HepG2 (cell line): ENCODE measurements around the gene HAUS5. TPM values are rescaled to one million over a fixed set of nuclear protein-coding genes. Genes with fewer than 3 reads are reported as not detected.

ENCODE experiments used
- ATAC-seq: fragments of 200-7000 bp; cut with Tn5 transposase; 3 replicates; pipeline ENCODE4 v1.9.1; 2020; ENCODE audit warnings: mild to moderate bottlenecking, moderate library complexity
- BruUV-seq: library from RNA; stranded (reverse); fragments of 400-500 nt; replicated peaks from 2 replicates; lab custom pipeline; 2021; lab: Mats Ljungman, UMichigan
- CTCF ChIA-PET: fragments of 300-600 bp; formaldehyde crosslinking; extraction: SDS; loops from one replicate; lab custom pipeline; 2021; ENCODE audit warnings: low total read pairs, inconsistent platforms, low intra/inter-chr PET ratio; lab: Yijun Ruan, JAX
- POLR2A ChIA-PET: fragments of 350-600 bp; sonication (Branson Sonifier 250); formaldehyde crosslinking; loops from one replicate; lab custom pipeline; 2020; ENCODE audit warnings: antibody characterized with exemption, inconsistent platforms; lab: Yijun Ruan, JAX
- DNase-seq: peaks from one replicate; pipeline ENCODE4 v3.0.0-alpha.2; 2015; ENCODE audit warnings: low spot score
- FAIRE-seq: peaks from 3 replicates; lab custom pipeline; 2011; peaks lifted over from hg19 to GRCh38; lab: Jason Lieb, UNC
- H2AFZ ChIP-seq: one replicate; pipeline ENCODE4 v1.6.1; 2011; ENCODE audit warnings: low read length, inconsistent platforms
- H3K27ac ChIP-seq: fragments of 300-600 bp; 3 replicates; pipeline ENCODE4 v1.8.0; 2011; ENCODE audit warnings: mixed run types, mild to moderate bottlenecking, mixed read lengths, low read length, inconsistent platforms; ENCODE audit not compliant: insufficient read depth; ENCODE audit errors: extremely low read length
- H3K27me3 ChIP-seq, 2 experiments: fragments of 200-600 bp in 1 of 2; 2 replicates in 1 of 2; 3 replicates in 1 of 2; pipeline versions ENCODE4 v1.6.0 to v1.8.0; 2011; ENCODE audit warnings: low read length in 2 of 2, mild to moderate bottlenecking in 2 of 2, moderate library complexity in 2 of 2, inconsistent platforms in 1 of 2; ENCODE audit not compliant: insufficient read depth in 2 of 2, control insufficient read depth in 1 of 2
- H3K36me3 ChIP-seq, 2 experiments: fragments of 200-600 bp in 1 of 2; replicated peaks in 1 of 2; 2 replicates in 1 of 2; 3 replicates in 1 of 2; pipeline versions ENCODE4 v1.5.1 to v1.8.0; 2011; ENCODE audit warnings: low read length in 2 of 2, inconsistent platforms in 1 of 2; ENCODE audit not compliant: insufficient read depth in 2 of 2, control insufficient read depth in 1 of 2
- H3K4me1 ChIP-seq: 2 replicates; pipeline ENCODE4 v1.5.1; 2012; ENCODE audit warnings: low read length, inconsistent platforms; ENCODE audit not compliant: insufficient read depth
- H3K4me2 ChIP-seq: 2 replicates; pipeline ENCODE4 v1.6.0; 2011; ENCODE audit warnings: low read depth, low read length, inconsistent platforms
- H3K4me3 ChIP-seq, 3 experiments: fragments of 200-600 bp in 1 of 3; sonication (generic), shearing (Covaris generic) in 1 of 3; replicated peaks in 1 of 3; 2 replicates each; pipeline ENCODE4 v1.5.1; 2011 to 2016; ENCODE audit warnings: low read length in 3 of 3, inconsistent platforms in 2 of 3, low read depth in 2 of 3, mild to moderate bottlenecking in 2 of 3, control low read depth in 1 of 3, mixed read lengths in 1 of 3; ENCODE audit not compliant: insufficient read depth in 1 of 3
- H3K79me2 ChIP-seq: one replicate; pipeline ENCODE4 v1.6.1; 2011; ENCODE audit warnings: low read length, inconsistent platforms; ENCODE audit not compliant: insufficient read depth
- H3K9ac ChIP-seq: 2 replicates; pipeline ENCODE4 v1.6.0; 2011; ENCODE audit warnings: mild to moderate bottlenecking, low read depth, low read length, inconsistent platforms; ENCODE audit not compliant: insufficient read depth
- H3K9me3 ChIP-seq: 2 replicates; pipeline ENCODE4 v1.5.1; 2012; ENCODE audit warnings: mild to moderate bottlenecking, low read length
- H4K20me1 ChIP-seq: 2 replicates; pipeline ENCODE4 v1.6.0; 2011; ENCODE audit warnings: inconsistent platforms, mild to moderate bottlenecking, low read length, moderate library complexity; ENCODE audit not compliant: insufficient read depth
- ATF1 ChIP-seq: IDR thresholded peaks from 2 replicates; pipeline ENCODE4 v1.6.1; 2016; ENCODE audit warnings: mild to moderate bottlenecking, control low read depth
- HIC2 ChIP-seq: sonication (generic); formaldehyde crosslinking; IDR thresholded peaks from 2 replicates; pipeline ENCODE4 v1.9.0; 2022; ENCODE audit warnings: low read depth, missing genetic modification reagents
- HOXA5 ChIP-seq: sonication (generic); formaldehyde crosslinking; IDR thresholded peaks from 2 replicates; pipeline ENCODE4 v1.4.0; 2020; ENCODE audit warnings: missing genetic modification reagents
- NR2F1 ChIP-seq, 2 experiments: fragments of 450-650 bp in 1 of 2; formaldehyde crosslinking in 1 of 2; IDR thresholded peaks; 2 replicates each; pipeline versions ENCODE4 v1.5.0 to v1.6.1; 2016 to 2020; ENCODE audit warnings: mild to moderate bottlenecking in 1 of 2, missing compliant biosample characterization in 1 of 2, missing genetic modification reagents in 1 of 2, moderate library complexity in 1 of 2
- NRL ChIP-seq: sonication (generic); formaldehyde crosslinking; IDR thresholded peaks from 2 replicates; pipeline ENCODE4 v1.5.0; 2020; ENCODE audit warnings: missing genetic modification reagents, mild to moderate bottlenecking, moderate library complexity, borderline replicate concordance
- POGZ ChIP-seq: sonication (generic); formaldehyde crosslinking; IDR thresholded peaks from 2 replicates; pipeline ENCODE4 v1.4.0; 2020; ENCODE audit warnings: mild to moderate bottlenecking, missing genetic modification reagents
- THAP9 ChIP-seq: sonication (generic); formaldehyde crosslinking; IDR thresholded peaks from 2 replicates; pipeline ENCODE4; 2020; ENCODE audit warnings: missing genetic modification reagents, mild to moderate bottlenecking, borderline replicate concordance
- ZBTB7B ChIP-seq: sonication (generic); formaldehyde crosslinking; IDR thresholded peaks from 2 replicates; pipeline ENCODE4 v1.4.0; 2020; ENCODE audit warnings: missing genetic modification reagents
- ZFP62 ChIP-seq: sonication (generic); formaldehyde crosslinking; IDR thresholded peaks from 2 replicates; pipeline ENCODE4 v1.4.0; 2020; ENCODE audit warnings: missing genetic modification reagents
- ZNF670 ChIP-seq: sonication (generic); formaldehyde crosslinking; IDR thresholded peaks from 2 replicates; pipeline ENCODE4 v1.8.0; 2022; ENCODE audit warnings: mild to moderate bottlenecking, missing genetic modification reagents, borderline replicate concordance
- ZSCAN21 ChIP-seq: sonication (generic); formaldehyde crosslinking; IDR thresholded peaks from 2 replicates; pipeline ENCODE4 v1.8.0; 2022; ENCODE audit warnings: mild to moderate bottlenecking, missing genetic modification reagents, moderate library complexity, borderline replicate concordance
- ZSCAN30 ChIP-seq: sonication (generic); formaldehyde crosslinking; IDR thresholded peaks from 2 replicates; pipeline ENCODE4 v1.5.0; 2020; ENCODE audit warnings: mild to moderate bottlenecking, missing genetic modification reagents
- WGBS: methylation state at CpG from one replicate; pipeline ENCODE4 v1.1.6; 2017; ENCODE audit warnings: low lambda C conversion rate; 5-methylcytosine and 5-hydroxymethylcytosine counted together
- in situ Hi-C: cut with HindIII; loops from 2 replicates; pipeline ENCODE4 v1.10.0; 2017; ENCODE audit warnings: low pct_unique_long_range_greater_than_20kb; ENCODE audit not compliant: extremely low pct_ligation_motif_present
- intact Hi-C: fragments of 100-400 bp; cut with micrococcal nuclease; formaldehyde crosslinking; loops from one replicate; pipeline ENCODE4 v1.10.0; 2022; ENCODE audit not compliant: unreplicated experiment
- polyA plus RNA-seq, 8 experiments: library from polyadenylated mRNA; depleted of rRNA in 3 of 8; stranded (reverse) in 7 of 8; unstranded in 1 of 8; fragments of >200 nt; fragmentation: Illumina TruSeq in 4 of 8; extraction: Trizol in 4 of 8; gene quantifications; 2 replicates each; pipeline versions ENCODE4 v1.2.1 to v1.2.3, GENCODE V29; 2011 to 2016; ENCODE audit warnings: low read depth in 4 of 8, missing spikeins in 1 of 8, mixed read lengths in 1 of 8; ENCODE audit not compliant: insufficient read depth in 1 of 8
- total RNA-seq, 5 experiments: library from RNA; depleted of rRNA; stranded (reverse); fragments of >200 nt; fragmentation: Illumina TruSeq; extraction: Trizol; gene quantifications; 2 replicates each; pipeline ENCODE4 v1.2.3, GENCODE V29; 2016; ENCODE audit warnings: low read depth in 1 of 5

Gene HAUS5
- total and polyA plus RNA-seq, 2 of the 13 experiments (the other 11 are each of a cell fraction or from before 2014, with no cell fraction given), result 10.3 to 17.7 TPM

GRCh38 chr19:35623327-35624010 lies 10.9 kb downstream of the HAUS5 start:
- Histone ChIP-seq H4K20me1 (no peaks in the 10 kb centered on the region), H3K27me3 (no peaks in the 10 kb centered on the region; a peak in 1 of 5 replicates), H3K4me1 (peaks cover 18% of the 10 kb centered on the region), H3K4me3 (no peak overlapping the region), H3K9ac (no peak overlapping the region), H3K36me3 (peaks cover 0 to 2% of the 10 kb centered on the region in 2 experiments; a peak in 1 of 5 replicates), H3K9me3 (no peaks in the 10 kb centered on the region), H3K4me2 (no peak overlapping the region), H2AFZ (no peak overlapping the region), H3K79me2 (no peaks in the 10 kb centered on the region), H3K27ac (no peak overlapping the region)
- FAIRE-seq (no peak), ATAC-seq (no peak), DNase-seq (no peak)
- in situ Hi-C loops, result no loop called here
- ChIA-PET CTCF (no interaction called here), POLR2A (no interaction called here)
- no peak for TF ChIP-seq ZFP62
- TF ChIP-seq ZNF670 (CRISPR knock-in tag), result no peak
- TF ChIP-seq POGZ (CRISPR knock-in tag), result no peak
- WGBS, result 98% methylated on average over 6 of the region's 6 CpGs
- BruUV-seq, result TSS peak; percentile 33
- intact Hi-C loops, result no loop called here

GRCh38 chr19:35628264-35628564 lies 15.7 kb downstream of the HAUS5 start:
- peak overlapping the region; percentile 90 for H3K27ac ChIP-seq
- H3K79me2 ChIP-seq, result peaks cover 10% of the 10 kb centered on the region
- no peak for DNase-seq
- no peaks in the 10 kb centered on the region; a peak in 1 of 5 replicates for H3K27me3 ChIP-seq
- peaks cover 18% of the 10 kb centered on the region; the same call in 1 of the 2 replicates for H3K4me1 ChIP-seq
- BruUV-seq, result TSS peak; percentile 100
- H2AFZ ChIP-seq, result no peak overlapping the region
- CTCF ChIA-PET, result no interaction called here
- in situ Hi-C loops, result no loop called here
- H3K4me3 ChIP-seq, result peak overlapping the region; percentile 61 to 88 (median 78)
- ATAC-seq, result no peak
- FAIRE-seq, result no peak
- POLR2A ChIA-PET, result interaction anchor here (1.0 to 1.6 kb wide), 5 partner anchors 15 to 34 kb away, joined by 3 to 4 read pairs (median 4); partner anchors contain the start of genes COX6B1 and HAUS5
- peaks cover 16 to 26% of the 10 kb centered on the region in 2 experiments; a peak in 4 of 5 replicates for H3K36me3 ChIP-seq
- intact Hi-C loops, result no loop called here
- WGBS, result 46% methylated on average over 9 of the region's 9 CpGs
- H3K9ac ChIP-seq, result peak overlapping the region; percentile 85
- H4K20me1 ChIP-seq, result no peaks in the 10 kb centered on the region
- peak overlapping the region; percentile 97 for H3K4me2 ChIP-seq
- no peaks in the 10 kb centered on the region for H3K9me3 ChIP-seq
- TF ChIP-seq ZSCAN30 (CRISPR knock-in tag) (no peak), THAP9 (CRISPR knock-in tag) (no peak), ZSCAN21 (no peak), NR2F1 (CRISPR knock-in tag; IDR thresholded peaks at IDR 0.05) (0 out of 4 replicates have a peak, but pooled peaks of 1 of the 2 experiments have one; percentile 17), ZBTB7B (CRISPR knock-in tag) (no peak), HIC2 (CRISPR knock-in tag) (no peak), NRL (CRISPR knock-in tag) (no peak), HOXA5 (CRISPR knock-in tag) (no peak), ATF1 (CRISPR knock-in tag) (no peak)
